PFSK-1 (cell line): ENCODE results near the gene LINGO1.

ENCODE experiments used
- POLR2AphosphoS5 ChIP-seq: IDR thresholded peaks from 2 replicates; pipeline ENCODE4 v1.6.1; 2012; ENCODE audit warnings: low read depth, mild to moderate bottlenecking, control low read depth, low read length, moderate library complexity
- TAF1 ChIP-seq: IDR thresholded peaks from 2 replicates; pipeline ENCODE4 v1.6.1; 2012; ENCODE audit warnings: low read length, control low read depth, borderline replicate concordance; ENCODE audit not compliant: insufficient read depth

DNA sequence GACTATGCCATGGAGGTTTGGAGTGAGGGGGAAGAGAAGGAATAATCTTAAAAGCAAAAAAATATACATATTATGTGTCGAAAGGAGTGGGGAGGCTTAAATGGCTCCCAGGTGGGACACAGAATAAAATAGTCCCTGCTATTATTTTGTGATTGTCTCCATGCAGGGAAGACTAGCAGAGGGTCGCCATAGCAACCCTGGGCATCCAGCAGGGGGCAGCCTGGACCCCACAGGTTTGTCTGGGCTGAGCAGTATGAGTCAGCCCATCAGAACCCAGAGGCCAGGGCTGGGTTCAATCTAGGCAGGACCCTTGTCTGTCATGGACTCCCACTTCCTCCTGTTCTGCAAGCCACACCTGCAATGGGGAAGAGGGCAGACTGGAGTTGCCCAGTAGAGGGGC, 17.6 kb upstream of the LINGO1 start:
- TF ChIP-seq POLR2AphosphoS5 (no peak), TAF1 (no peak)
